ENCODE data around the gene ATAD3C. TPM values are rescaled to one million over a fixed set of nuclear protein-coding genes. Genes with fewer than 3 reads are reported as not detected.
"Not testable (repeated sequence)": the region's sequence is repeated elsewhere in the genome, so short reads cannot be mapped to it uniquely, and the experiment has no call there.

The ATAD3C gene
- total RNA-seq, 6 donors from 2014 or later = 9.2 to 20.9 (median 14.7) TPM

DNA sequence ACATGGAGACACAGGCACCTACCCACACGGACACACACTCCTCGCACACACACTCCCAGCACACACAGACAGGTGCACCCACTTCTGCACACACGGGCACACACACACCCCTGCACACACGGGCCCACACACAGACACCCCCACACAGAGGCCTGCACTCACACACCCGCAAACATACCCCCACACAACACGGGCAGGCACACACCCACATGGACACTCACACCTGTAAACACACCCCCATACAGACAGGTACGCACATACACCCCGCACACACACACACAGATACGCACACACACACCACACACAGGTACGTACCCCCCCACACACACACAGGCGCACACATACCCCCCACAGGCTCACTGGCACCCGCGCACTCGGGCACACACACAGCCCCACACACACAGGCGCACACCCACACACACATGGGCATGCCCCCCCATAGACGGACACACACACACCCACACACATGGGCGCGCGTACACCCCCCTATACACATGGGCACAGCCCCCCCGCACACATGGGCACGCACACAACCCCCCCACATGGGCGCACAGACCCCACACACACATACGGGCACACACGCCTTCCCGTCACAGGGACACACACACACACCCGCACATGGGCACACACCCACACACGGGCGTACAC, 68.6 kb downstream of the ATAD3C start:
- TF ChIP-seq, protein P1, sequence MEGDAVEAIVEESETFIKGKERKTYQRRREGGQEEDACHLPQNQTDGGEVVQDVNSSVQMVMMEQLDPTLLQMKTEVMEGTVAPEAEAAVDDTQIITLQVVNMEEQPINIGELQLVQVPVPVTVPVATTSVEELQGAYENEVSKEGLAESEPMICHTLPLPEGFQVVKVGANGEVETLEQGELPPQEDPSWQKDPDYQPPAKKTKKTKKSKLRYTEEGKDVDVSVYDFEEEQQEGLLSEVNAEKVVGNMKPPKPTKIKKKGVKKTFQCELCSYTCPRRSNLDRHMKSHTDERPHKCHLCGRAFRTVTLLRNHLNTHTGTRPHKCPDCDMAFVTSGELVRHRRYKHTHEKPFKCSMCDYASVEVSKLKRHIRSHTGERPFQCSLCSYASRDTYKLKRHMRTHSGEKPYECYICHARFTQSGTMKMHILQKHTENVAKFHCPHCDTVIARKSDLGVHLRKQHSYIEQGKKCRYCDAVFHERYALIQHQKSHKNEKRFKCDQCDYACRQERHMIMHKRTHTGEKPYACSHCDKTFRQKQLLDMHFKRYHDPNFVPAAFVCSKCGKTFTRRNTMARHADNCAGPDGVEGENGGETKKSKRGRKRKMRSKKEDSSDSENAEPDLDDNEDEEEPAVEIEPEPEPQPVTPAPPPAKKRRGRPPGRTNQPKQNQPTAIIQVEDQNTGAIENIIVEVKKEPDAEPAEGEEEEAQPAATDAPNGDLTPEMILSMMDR (IDR thresholded peaks at IDR 0.05) = no peak
- TF ChIP-seq POLR2A (IDR thresholded peaks at IDR 0.05) (no peak), EP300 (IDR thresholded peaks at IDR 0.05) (no peak), POLR2AphosphoS5 (IDR thresholded peaks at IDR 0.05) (no peak)
- no peaks in the 10 kb centered on the region for H3K27me3 ChIP-seq
- no peaks in the 10 kb centered on the region for H3K9me3 ChIP-seq
- DNase-seq = no peak
- 94 to 97% methylated on average over 12 to 22 of the region's 28 CpGs for WGBS, 2 donors
- H3K27ac ChIP-seq = no peak overlapping the region
- no peak overlapping the region for H3K4me3 ChIP-seq
- peaks cover 0 to 43% (median 30%) of the 10 kb centered on the region in 4 donors for H3K36me3 ChIP-seq
- ATAC-seq (ENCODE audit: low FRiP score in 2 of 2) = no peak
- H3K4me1 ChIP-seq = peaks cover 0 to 4% (median 2%) of the 10 kb centered on the region in 4 donors

DNA sequence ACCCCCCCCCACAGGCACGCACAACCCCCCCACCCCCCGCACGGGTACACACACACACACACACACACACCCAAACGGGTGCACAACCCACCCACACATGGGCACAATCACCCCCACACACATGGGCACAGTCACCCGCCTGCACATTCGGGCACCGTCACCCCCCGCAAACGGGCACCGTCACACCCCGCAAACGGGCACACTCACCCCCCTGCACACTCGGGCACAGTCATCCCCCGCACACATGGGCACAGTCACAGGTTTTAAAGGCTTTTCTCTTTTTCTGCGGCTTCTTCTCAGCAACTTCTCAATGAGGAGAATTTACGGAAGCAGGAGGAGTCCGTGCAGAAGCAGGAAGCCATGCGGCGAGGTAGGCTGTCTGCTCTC, 69.1 kb downstream of the ATAD3C start:
- peaks cover 0 to 48% (median 34%) of the 10 kb centered on the region in 4 donors for H3K36me3 ChIP-seq
- ATAC-seq (ENCODE audit: low FRiP score in 2 of 2) = not testable (repeated sequence)

More for the DNA sequence above, 69.1 kb downstream of the ATAD3C start:
- H3K27me3 ChIP-seq, H3K4me1 ChIP-seq, DNase-seq, H3K4me3 ChIP-seq, H3K9me3 ChIP-seq, H3K27ac ChIP-seq: not testable (repeated sequence)
- 95 to 97% methylated on average over 13 to 18 of the region's 19 CpGs for WGBS, 2 donors

Other genes starting within 250 kb of the ATAD3C start
- 1 to 10 TPM in 4 of 6 donors, under 1 TPM in 1, not detected in 1; 0.89 to 3.4 (median 2.1) TPM for gene TNFRSF18, start 243.1 kb upstream of the ATAD3C start, total RNA-seq
- gene TNFRSF4, start 235.5 kb upstream of the ATAD3C start, total RNA-seq = 10 to 100 TPM in 2 of 6 donors, 1 to 10 TPM in 3, under 1 TPM in 1; 0.46 to 15.4 (median 2.4) TPM
- 100 to 1,000 TPM in 5 of 6 donors, 10 to 100 TPM in 1; 79.0 to 172 (median 148) TPM for gene SDF4, start 217.7 kb upstream of the ATAD3C start, total RNA-seq
- 10 to 100 TPM; 15.2 to 31.3 (median 19.9) TPM for gene B3GALT6, start 217.5 kb upstream of the ATAD3C start, total RNA-seq
- gene C1QTNF12, start 203.0 kb upstream of the ATAD3C start, total RNA-seq = 1 to 10 TPM in 4 of 6 donors, not detected in 2; 1.9 to 6.3 (median 2.8) TPM
- 10 to 100 TPM; 41.5 to 88.0 (median 50.5) TPM for gene UBE2J2, start 175.8 kb upstream of the ATAD3C start, total RNA-seq
- gene SCNN1D, start 169.3 kb upstream of the ATAD3C start, total RNA-seq = 10 to 100 TPM in 1 of 6 donors, 1 to 10 TPM in 4, under 1 TPM in 1; 0.91 to 17.8 (median 2.7) TPM
- gene ACAP3, start 141.8 kb upstream of the ATAD3C start, total RNA-seq = 100 to 1,000 TPM in 2 of 6 donors, 10 to 100 TPM in 4; 33.5 to 166 (median 60.1) TPM
- gene PUSL1, start 141.1 kb upstream of the ATAD3C start, total RNA-seq = 10 to 100 TPM; 16.8 to 38.8 (median 23.0) TPM
- 100 to 1,000 TPM in 2 of 6 donors, 10 to 100 TPM in 4; 71.7 to 267 (median 90.5) TPM for gene INTS11, start 125.0 kb upstream of the ATAD3C start, total RNA-seq
- 10 to 100 TPM; 14.7 to 41.6 (median 26.0) TPM for gene CPTP, start 124.9 kb upstream of the ATAD3C start, total RNA-seq
- gene TAS1R3, start 118.4 kb upstream of the ATAD3C start, total RNA-seq = 1 to 10 TPM in 1 of 6 donors, under 1 TPM in 5; 0.22 to 1.0 (median 0.79) TPM
- 100 to 1,000 TPM in 3 of 6 donors, 10 to 100 TPM in 3; 71.8 to 205 (median 90.6) TPM for gene DVL1, start 100.3 kb upstream of the ATAD3C start, total RNA-seq
- gene MXRA8, start 91.1 kb upstream of the ATAD3C start, total RNA-seq = 100 to 1,000 TPM in 2 of 6 donors, 10 to 100 TPM in 4; 23.9 to 137 (median 63.4) TPM
- gene AURKAIP1, start 74.5 kb upstream of the ATAD3C start, total RNA-seq = 100 to 1,000 TPM in 5 of 6 donors, 10 to 100 TPM in 1; 76.0 to 149 (median 119) TPM
- gene CCNL2, start 50.4 kb upstream of the ATAD3C start, total RNA-seq = 100 to 1,000 TPM; 131 to 897 (median 216) TPM
- gene MRPL20, start 42.4 kb upstream of the ATAD3C start, total RNA-seq = 100 to 1,000 TPM in 3 of 6 donors, 10 to 100 TPM in 3; 90.7 to 145 (median 101) TPM
- 10 to 100 TPM; 21.3 to 54.5 (median 34.7) TPM for gene ANKRD65, start 28.4 kb upstream of the ATAD3C start, total RNA-seq
- 100 to 1,000 TPM in 2 of 6 donors, 10 to 100 TPM in 4; 41.8 to 108 (median 62.5) TPM for gene VWA1, start 14.0 kb upstream of the ATAD3C start, total RNA-seq
- 100 to 1,000 TPM in 1 of 6 donors, 10 to 100 TPM in 5; 19.9 to 120 (median 26.9) TPM for gene ATAD3B, start 22.1 kb downstream of the ATAD3C start, total RNA-seq
- 10 to 100 TPM; 18.5 to 31.9 (median 24.0) TPM for gene ATAD3A, start 62.5 kb downstream of the ATAD3C start, total RNA-seq
- gene TMEM240, start 90.9 kb downstream of the ATAD3C start, total RNA-seq = 1 to 10 TPM in 5 of 6 donors, not detected in 1; 1.8 to 3.6 (median 3.1) TPM
- 100 to 1,000 TPM; 122 to 174 (median 146) TPM for gene SSU72, start 125.2 kb downstream of the ATAD3C start, total RNA-seq
- gene FNDC10, start 150.4 kb downstream of the ATAD3C start, total RNA-seq = 10 to 100 TPM in 4 of 6 donors, 1 to 10 TPM in 2; 8.7 to 21.0 (median 12.4) TPM
- 100 to 1,000 TPM in 3 of 6 donors, 10 to 100 TPM in 3; 52.7 to 284 (median 84.7) TPM for gene MIB2, start 165.8 kb downstream of the ATAD3C start, total RNA-seq
- 10 to 100 TPM in 5 of 6 donors, not detected in 1; 13.6 to 79.3 (median 33.0) TPM for gene MMP23B, start 182.5 kb downstream of the ATAD3C start, total RNA-seq
- 10 to 100 TPM; 20.8 to 55.5 (median 24.9) TPM for gene CDK11B, start 209.3 kb downstream of the ATAD3C start, total RNA-seq
- 100 to 1,000 TPM in 1 of 6 donors, 10 to 100 TPM in 5; 33.0 to 116 (median 47.9) TPM for gene SLC35E2B, start 243.1 kb downstream of the ATAD3C start, total RNA-seq

Measured in upper lobe of left lung (tissue), 6 donors.